Measurements from ENCODE around the gene ELAVL4.

GRCh38 chr1:50106095-50106761 lies 2.5 kb upstream of the ELAVL4 start:
- no peak for TF ChIP-seq CTCF (IDR thresholded peaks at IDR 0.05; ENCODE audit: borderline replicate concordance, extremely low read depth, low read length, poor library complexity, severe bottlenecking)
- TF ChIP-seq EZH2 (IDR thresholded peaks at IDR 0.05; ENCODE audit: borderline replicate concordance, low read depth, low read length, severe bottlenecking) = no peak
